Right atrium auricular region (tissue), 2 donors: Measurements from ENCODE around the gene ZNF879. TPM values are rescaled to one million over a fixed set of nuclear protein-coding genes. Genes with fewer than 3 reads are reported as not detected.

Experiments used
- DNase-seq: peaks from one replicate; pipeline ENCODE4 v3.0.0-alpha.2; 2019; ENCODE audit warnings: low spot score
- H3K27ac ChIP-seq, 2 donors: fragments of 200-600 bp; sonication (generic); 1 replicate in 1 of 2; 2 replicates in 1 of 2; pipeline ENCODE4 v1.5.1; 2016 to 2019
- H3K27me3 ChIP-seq, 2 donors: fragments of 200-600 bp; sonication (generic); one replicate each; pipeline versions ENCODE4 v1.5.1 to v1.6.0; 2017 to 2019
- H3K36me3 ChIP-seq: fragments of 200-600 bp; sonication (generic); one replicate; pipeline ENCODE4 v1.5.1; 2016
- H3K4me1 ChIP-seq, 2 donors: fragments of 200-600 bp; sonication (generic); one replicate each; pipeline versions ENCODE4 v1.5.1 to v1.6.0; 2017 to 2019
- H3K4me3 ChIP-seq, 2 donors: fragments of 200-600 bp; sonication (generic); 1 replicate in 1 of 2; 2 replicates in 1 of 2; pipeline ENCODE4 v1.5.1; 2017 to 2019; ENCODE audit warnings: mild to moderate bottlenecking in 1 of 2, moderate library complexity in 1 of 2
- H3K9me3 ChIP-seq, 2 donors: fragments of 200-600 bp; sonication (generic); one replicate each; pipeline ENCODE4 v1.5.1; 2019
- total RNA-seq, 2 donors: library from RNA; depleted of rRNA; stranded (reverse); fragments of >200 nt; gene quantifications; one replicate each; pipeline ENCODE4 v1.1.0, GENCODE V29; 2016
- TF ChIP-seq, protein P1 (sequence below), 2 donors: fragments of 200-600 bp; sonication (generic); IDR thresholded peaks; one replicate each; pipeline ENCODE4 v1.5.1; 2019; ENCODE audit warnings: antibody characterized with exemption in 2 of 2

Gene ZNF879
- total RNA-seq, 2 donors from 2014 or later, result 2.6 to 6.9 TPM

DNA sequence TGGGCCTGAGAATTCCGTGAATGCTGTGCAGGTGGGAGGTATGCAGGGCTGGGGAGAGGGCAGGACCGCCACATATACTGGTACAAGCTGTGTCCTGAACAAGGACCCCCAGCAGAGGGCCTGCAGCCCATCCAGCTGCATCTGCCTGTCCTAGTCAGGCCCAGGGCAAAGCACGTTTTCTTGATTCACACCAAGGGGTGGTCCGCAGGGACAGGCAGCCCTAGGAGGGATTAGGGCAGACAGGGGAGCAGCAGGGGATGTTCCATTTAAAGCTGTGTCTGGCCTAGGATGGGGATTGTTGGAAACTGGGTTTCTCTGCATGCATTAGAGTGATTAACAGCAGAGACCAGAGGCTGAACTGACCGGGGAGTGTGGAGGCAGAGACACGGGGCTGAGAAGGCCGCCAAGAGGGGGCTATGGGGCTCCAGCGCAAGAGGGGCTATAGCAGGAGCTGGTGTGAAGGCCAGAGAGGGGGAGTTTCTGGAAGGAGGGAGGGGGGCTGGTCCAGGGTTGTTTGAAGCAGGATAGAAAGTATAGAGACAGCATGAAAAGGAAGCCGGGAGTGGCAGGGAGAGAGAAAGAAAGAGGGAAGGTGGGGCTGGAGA lies 31.2 kb upstream of the ZNF879 start:
- no peak for DNase-seq
- no peaks in the 10 kb centered on the region for H3K4me1 ChIP-seq
- TF ChIP-seq, protein P1, sequence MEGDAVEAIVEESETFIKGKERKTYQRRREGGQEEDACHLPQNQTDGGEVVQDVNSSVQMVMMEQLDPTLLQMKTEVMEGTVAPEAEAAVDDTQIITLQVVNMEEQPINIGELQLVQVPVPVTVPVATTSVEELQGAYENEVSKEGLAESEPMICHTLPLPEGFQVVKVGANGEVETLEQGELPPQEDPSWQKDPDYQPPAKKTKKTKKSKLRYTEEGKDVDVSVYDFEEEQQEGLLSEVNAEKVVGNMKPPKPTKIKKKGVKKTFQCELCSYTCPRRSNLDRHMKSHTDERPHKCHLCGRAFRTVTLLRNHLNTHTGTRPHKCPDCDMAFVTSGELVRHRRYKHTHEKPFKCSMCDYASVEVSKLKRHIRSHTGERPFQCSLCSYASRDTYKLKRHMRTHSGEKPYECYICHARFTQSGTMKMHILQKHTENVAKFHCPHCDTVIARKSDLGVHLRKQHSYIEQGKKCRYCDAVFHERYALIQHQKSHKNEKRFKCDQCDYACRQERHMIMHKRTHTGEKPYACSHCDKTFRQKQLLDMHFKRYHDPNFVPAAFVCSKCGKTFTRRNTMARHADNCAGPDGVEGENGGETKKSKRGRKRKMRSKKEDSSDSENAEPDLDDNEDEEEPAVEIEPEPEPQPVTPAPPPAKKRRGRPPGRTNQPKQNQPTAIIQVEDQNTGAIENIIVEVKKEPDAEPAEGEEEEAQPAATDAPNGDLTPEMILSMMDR (IDR thresholded peaks at IDR 0.05), result no peak
- no peak overlapping the region for H3K4me3 ChIP-seq
- H3K9me3 ChIP-seq, result peaks cover 0 to 14% of the 10 kb centered on the region in 2 donors
- no peak overlapping the region for H3K27ac ChIP-seq
- H3K36me3 ChIP-seq, result no peaks in the 10 kb centered on the region
- H3K27me3 ChIP-seq, result no peaks in the 10 kb centered on the region

DNA sequence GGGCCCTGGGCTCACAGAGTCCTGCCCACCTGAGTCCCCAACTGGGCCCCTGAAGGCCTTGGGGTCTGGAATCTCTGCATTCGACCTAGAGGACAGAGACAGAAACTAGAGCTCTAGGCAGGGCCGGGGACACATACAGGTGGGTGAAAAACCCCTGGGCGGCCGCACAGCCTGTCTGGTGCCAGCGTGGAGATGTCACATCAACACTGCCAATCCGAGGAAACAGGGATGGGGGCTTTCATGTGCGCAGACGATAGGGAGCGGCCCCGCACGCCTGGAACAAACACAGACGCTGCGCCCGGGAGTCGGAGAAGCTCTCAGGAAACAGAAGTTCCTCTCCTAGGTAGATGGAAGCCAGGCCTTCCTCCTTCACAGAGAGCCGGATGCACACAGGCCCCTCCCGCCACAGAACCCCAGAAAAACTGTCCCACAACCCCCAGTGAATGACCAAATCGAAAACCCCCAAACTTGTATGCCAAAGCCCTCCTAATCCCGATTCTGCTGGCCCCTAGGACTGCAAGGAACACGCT lies 30.3 kb upstream of the ZNF879 start:
- Histone ChIP-seq H3K4me3 (no peak overlapping the region), H3K27me3 (no peaks in the 10 kb centered on the region), H3K36me3 (no peaks in the 10 kb centered on the region), H3K4me1 (no peaks in the 10 kb centered on the region), H3K27ac (no peak overlapping the region), H3K9me3 (peaks cover 0 to 13% of the 10 kb centered on the region in 2 donors)
- TF ChIP-seq, protein P1 (IDR thresholded peaks at IDR 0.05), result no peak
- no peak for DNase-seq

DNA sequence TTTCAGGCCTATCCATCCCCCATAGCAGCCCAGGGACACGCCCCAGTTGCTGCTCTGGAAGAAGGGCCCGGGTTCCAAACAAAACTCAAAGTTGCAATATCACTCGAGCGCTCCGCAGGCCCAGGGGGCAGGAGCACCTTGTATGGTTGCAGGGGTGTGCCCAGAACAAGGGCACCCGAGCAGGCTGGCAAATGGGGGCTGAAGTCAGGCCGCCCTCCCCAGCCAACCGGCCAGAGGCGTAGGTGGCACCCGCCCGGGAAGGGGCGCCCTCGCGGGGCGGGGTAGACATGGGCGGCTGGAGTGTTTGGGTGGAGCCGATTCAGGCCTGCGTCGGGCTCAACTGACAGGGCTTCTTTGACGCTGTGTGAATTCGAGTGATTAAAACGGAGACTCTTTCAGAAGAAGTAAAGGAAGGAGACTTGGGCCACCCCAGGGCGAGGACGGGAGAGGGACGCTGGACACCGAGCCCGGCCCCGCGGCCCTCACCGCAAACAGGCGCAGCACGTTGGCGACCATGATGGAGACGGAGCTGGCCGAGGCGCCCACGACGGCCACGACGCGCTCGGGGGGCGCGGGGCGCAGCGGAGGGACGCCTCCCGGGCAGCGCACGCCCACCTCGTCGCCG lies 29.5 kb upstream of the ZNF879 start:
- no peak for DNase-seq
- Histone ChIP-seq H3K4me1 (no peaks in the 10 kb centered on the region), H3K36me3 (no peaks in the 10 kb centered on the region), H3K27me3 (no peaks in the 10 kb centered on the region), H3K27ac (no peak overlapping the region), H3K9me3 (peaks cover 0 to 13% of the 10 kb centered on the region in 2 donors), H3K4me3 (no peak overlapping the region)
- TF ChIP-seq, protein P1 (IDR thresholded peaks at IDR 0.05), result no peak

DNA sequence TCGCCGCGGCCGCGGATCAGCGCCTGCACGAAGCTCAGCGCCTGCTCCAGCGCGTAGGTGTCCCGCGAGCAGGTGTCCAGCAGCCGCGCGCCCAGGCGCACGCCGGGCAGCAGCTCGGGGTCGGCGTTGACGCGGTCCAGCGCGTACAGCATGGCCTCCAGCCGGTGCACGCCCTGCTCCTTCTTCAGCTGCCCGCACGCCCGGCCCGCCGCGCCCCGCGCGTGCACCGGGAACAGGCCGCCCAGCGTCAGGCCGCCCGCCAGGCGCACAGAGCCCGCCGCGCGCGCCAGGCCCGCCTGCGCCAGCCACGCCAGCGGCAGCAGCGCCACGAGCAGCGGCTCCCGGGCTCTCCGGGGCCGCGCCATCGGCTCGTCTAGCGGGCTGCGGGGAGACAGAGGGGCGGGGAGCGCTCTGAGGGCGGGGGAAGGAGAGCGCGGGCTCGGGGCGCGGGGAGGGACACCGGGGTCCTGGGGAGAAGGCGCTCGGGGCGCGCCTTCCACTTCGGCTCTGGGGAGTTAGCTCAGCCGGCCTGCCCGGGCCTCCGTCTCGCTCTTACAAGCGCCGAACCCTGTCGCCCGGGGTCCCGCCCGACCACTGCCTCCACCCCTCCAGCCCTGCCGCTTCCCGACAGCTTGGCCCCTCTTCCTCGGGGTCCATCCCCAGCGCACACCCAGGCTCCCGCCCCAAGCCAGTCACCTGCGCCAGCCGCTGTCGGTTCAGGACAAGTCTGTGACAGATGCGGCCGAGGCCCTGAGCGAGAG lies 28.8 kb upstream of the ZNF879 start, which contains the start of gene GRM6:
Gene GRM6, minus strand, starts transcription at position 741 of the 761 bp plus-strand sequence. Its CDS starts 376 bp downstream, at position 365.
- H3K27me3 ChIP-seq, result no peaks in the 10 kb centered on the region
- no peak within 1 kb of the TSS for H3K27ac ChIP-seq
- no peak for DNase-seq
- no peaks in the 10 kb centered on the region for H3K36me3 ChIP-seq
- TF ChIP-seq, protein P1 (IDR thresholded peaks at IDR 0.05), result no peak
- peak within 1 kb of the TSS in 1 of 2 donors; percentile 6 for H3K4me3 ChIP-seq
- peaks cover 0 to 8% of the 10 kb centered on the region in 2 donors for H3K9me3 ChIP-seq
- H3K4me1 ChIP-seq, result no peaks in the 10 kb centered on the region

DNA sequence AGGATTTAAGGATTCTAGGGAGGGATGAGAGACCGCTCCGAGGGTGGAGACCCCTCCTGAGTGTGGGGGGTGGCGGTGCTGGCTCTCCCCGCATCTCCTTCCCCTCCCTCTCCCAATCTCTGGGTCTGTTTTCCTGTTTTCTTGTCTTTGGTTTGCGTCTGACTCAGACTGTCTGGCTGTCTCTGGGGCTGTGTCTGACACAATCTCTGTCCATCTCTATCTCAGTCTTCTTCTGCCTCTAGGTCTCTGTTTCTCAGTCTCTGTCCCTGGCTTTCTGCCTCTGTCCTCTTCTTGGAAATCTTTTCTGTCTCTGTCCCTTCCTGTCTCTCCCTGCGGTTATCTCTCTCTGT lies 28.3 kb upstream of the ZNF879 start:
- Histone ChIP-seq H3K4me1 (no peaks in the 10 kb centered on the region), H3K36me3 (no peaks in the 10 kb centered on the region), H3K9me3 (peaks cover 0 to 3% of the 10 kb centered on the region in 2 donors), H3K27me3 (no peaks in the 10 kb centered on the region), H3K27ac (no peak overlapping the region), H3K4me3 (no peak overlapping the region)
- no peak for DNase-seq
- TF ChIP-seq, protein P1 (IDR thresholded peaks at IDR 0.05), result no peak
